Measurements from ENCODE around the gene BICDL2. TPM values are rescaled to one million over a fixed set of nuclear protein-coding genes. Genes with fewer than 3 reads are reported as not detected.
"Not testable (repeated sequence)": the region's sequence is repeated elsewhere in the genome, so short reads cannot be mapped to it uniquely, and the experiment has no call there.

BICDL2 gene
- total RNA-seq, 4 donors from 2014 or later: 0.31 to 3.1 (median 0.31) TPM; not detected in 1

- no peaks in the 10 kb centered on the region for H3K36me3 ChIP-seq
- H3K27me3 ChIP-seq: peaks cover 36% of the 10 kb centered on the region
- H3K4me1 ChIP-seq: peaks cover 0 to 22% (median 11%) of the 10 kb centered on the region in 3 donors
- 75 to 82% methylated on average over 7 to 15 of the region's 17 CpGs for WGBS, 2 donors (ENCODE audit: low coverage in 1 of 2)
- no peak for ATAC-seq
- no peak overlapping the region for H3K27ac ChIP-seq
- TF ChIP-seq CTCF (IDR thresholded peaks at IDR 0.05): no peak
- TF ChIP-seq POLR2A (IDR thresholded peaks at IDR 0.05): no peak
- no peak for TF ChIP-seq POLR2AphosphoS5 (IDR thresholded peaks at IDR 0.05)
- TF ChIP-seq EP300 (IDR thresholded peaks at IDR 0.05): no peak
- no peaks in the 10 kb centered on the region for H3K9me3 ChIP-seq
- H3K4me3 ChIP-seq: no peak overlapping the region
Measured at GRCh38 chr16:3054965-3055733, 18.4 kb upstream of the BICDL2 start.

GRCh38 chr16:3053330-3053710 lies 16.6 kb upstream of the BICDL2 start:
- H3K27ac ChIP-seq, H3K4me3 ChIP-seq, H3K4me1 ChIP-seq, ATAC-seq, H3K36me3 ChIP-seq, H3K9me3 ChIP-seq: not testable (repeated sequence)
- WGBS, 2 donors (ENCODE audit: low coverage in 1 of 2): no CpG with 5 or more reads among the region's 13 CpGs
- H3K27me3 ChIP-seq: peaks cover 46% of the 10 kb centered on the region

- not testable (repeated sequence) for H3K9me3 ChIP-seq, H3K4me3 ChIP-seq, H3K36me3 ChIP-seq, H3K4me1 ChIP-seq, ATAC-seq, H3K27ac ChIP-seq
- peaks cover 46% of the 10 kb centered on the region for H3K27me3 ChIP-seq
- WGBS, 2 donors (ENCODE audit: low coverage in 1 of 2): 67% methylated on average over 3 of the region's 12 CpGs; no CpG with 5 or more reads in 1 of the 2 donors
Measured at GRCh38 chr16:3052571-3053329, 16.0 kb upstream of the BICDL2 start.

- ATAC-seq: no peak
- no peaks in the 10 kb centered on the region for H3K36me3 ChIP-seq
- TF ChIP-seq EP300 (IDR thresholded peaks at IDR 0.05) (no peak), POLR2A (IDR thresholded peaks at IDR 0.05) (no peak), POLR2AphosphoS5 (IDR thresholded peaks at IDR 0.05) (no peak), CTCF (IDR thresholded peaks at IDR 0.05) (no peak)
- H3K9me3 ChIP-seq: no peaks in the 10 kb centered on the region
- H3K27me3 ChIP-seq: peaks cover 58% of the 10 kb centered on the region
- peaks cover 0 to 9% (median 6%) of the 10 kb centered on the region in 3 donors for H3K4me1 ChIP-seq
- H3K27ac ChIP-seq: no peak overlapping the region
- no peak overlapping the region for H3K4me3 ChIP-seq
- WGBS, 2 donors (ENCODE audit: low coverage in 1 of 2): 80 to 90% methylated on average over 1 to 9 of the region's 9 CpGs
Measured at GRCh38 chr16:3051494-3051893, 14.8 kb upstream of the BICDL2 start.

- peaks cover 63% of the 10 kb centered on the region for H3K27me3 ChIP-seq
- peaks cover 0 to 14% (median 10%) of the 10 kb centered on the region in 3 donors for H3K4me1 ChIP-seq
- no peak for ATAC-seq
- H3K27ac ChIP-seq: no peak overlapping the region
- H3K9me3 ChIP-seq: no peaks in the 10 kb centered on the region
- H3K36me3 ChIP-seq: no peaks in the 10 kb centered on the region
- TF ChIP-seq CTCF (IDR thresholded peaks at IDR 0.05): no peak
- no peak for TF ChIP-seq POLR2AphosphoS5 (IDR thresholded peaks at IDR 0.05)
- H3K4me3 ChIP-seq: no peak overlapping the region
- WGBS, 2 donors (ENCODE audit: low coverage in 1 of 2): 24 to 28% methylated on average over 4 of the region's 4 CpGs
Measured at GRCh38 chr16:3051009-3051408, 14.3 kb upstream of the BICDL2 start.

GRCh38 chr16:3050487-3050886 lies 13.7 kb upstream of the BICDL2 start:
- TF ChIP-seq POLR2A (IDR thresholded peaks at IDR 0.05) (no peak), EP300 (IDR thresholded peaks at IDR 0.05) (no peak), CTCF (IDR thresholded peaks at IDR 0.05) (no peak), POLR2AphosphoS5 (IDR thresholded peaks at IDR 0.05) (no peak)
- H3K36me3 ChIP-seq: no peaks in the 10 kb centered on the region
- H3K27me3 ChIP-seq: peaks cover 68% of the 10 kb centered on the region
- H3K4me3 ChIP-seq: no peak overlapping the region
- H3K4me1 ChIP-seq: peaks cover 0 to 20% (median 16%) of the 10 kb centered on the region in 3 donors
- H3K9me3 ChIP-seq: no peaks in the 10 kb centered on the region
- no peak overlapping the region for H3K27ac ChIP-seq
- no peak for ATAC-seq
- WGBS, 2 donors (ENCODE audit: low coverage in 1 of 2): 72 to 87% methylated on average over 4 to 5 of the region's 5 CpGs

Measured in gastroesophageal sphincter (tissue), 4 donors.